Measurements from ENCODE around the gene ADRM1.
A peak's percentile ranks its signal among the peaks of the same experiment; 100 is the strongest.

ADRM1 gene

GRCh38 chr20:62317167-62317655 is 14.4 kb downstream of the ADRM1 start:
- ATAC-seq: no peak
- TF ChIP-seq ZFP3 (CRISPR knock-in tag; IDR thresholded peaks at IDR 0.05): no peak
- TF ChIP-seq TSHZ2 (CRISPR knock-in tag; IDR thresholded peaks at IDR 0.05): no peak

- peak; percentile 5; the same call in 1 of the 3 replicates for ATAC-seq
Observed at GRCh38 chr20:62318400-62319345, 15.9 kb downstream of the ADRM1 start.

GRCh38 chr20:62319346-62319909 is 16.6 kb downstream of the ADRM1 start:
- ATAC-seq: no peak
- TF ChIP-seq OSR1 (CRISPR knock-in tag; IDR thresholded peaks at IDR 0.05) (no peak), ZC3H10 (CRISPR knock-in tag; IDR thresholded peaks at IDR 0.05) (no peak), TSHZ2 (CRISPR knock-in tag; IDR thresholded peaks at IDR 0.05) (no peak), ESRRG (CRISPR knock-in tag; IDR thresholded peaks at IDR 0.05) (no peak), CSRNP3 (CRISPR knock-in tag; IDR thresholded peaks at IDR 0.05) (no peak), ARNTL (CRISPR knock-in tag; IDR thresholded peaks at IDR 0.05; ENCODE audit: borderline replicate concordance, low read depth) (no peak), ZNF70 (CRISPR knock-in tag; IDR thresholded peaks at IDR 0.05) (no peak), ZNF565 (CRISPR knock-in tag; conservative IDR thresholded peaks at IDR 0.05; ENCODE audit: low read depth) (no peak), ZFP3 (CRISPR knock-in tag; IDR thresholded peaks at IDR 0.05) (no peak), TCF4 (CRISPR knock-in tag; IDR thresholded peaks at IDR 0.05; ENCODE audit: borderline replicate concordance) (no peak), TOX (CRISPR knock-in tag; IDR thresholded peaks at IDR 0.05; ENCODE audit: borderline replicate concordance) (no peak), SNAI2 (CRISPR knock-in tag; IDR thresholded peaks at IDR 0.05) (no peak), PATZ1 (CRISPR knock-in tag; IDR thresholded peaks at IDR 0.05; ENCODE audit: borderline replicate concordance) (no peak), BACH2 (CRISPR knock-in tag; IDR thresholded peaks at IDR 0.05; ENCODE audit: borderline replicate concordance) (no peak), POU6F1 (CRISPR knock-in tag; IDR thresholded peaks at IDR 0.05; ENCODE audit: borderline replicate concordance, low read depth) (no peak), ISL1 (CRISPR knock-in tag; IDR thresholded peaks at IDR 0.05) (no peak), ZNF8 (CRISPR knock-in tag; IDR thresholded peaks at IDR 0.05) (no peak)

More at GRCh38 chr20:62318400-62319345, 15.9 kb downstream of the ADRM1 start:
- TF ChIP-seq CSRNP3 (CRISPR knock-in tag; IDR thresholded peaks at IDR 0.05): no peak
- TF ChIP-seq ISL1 (CRISPR knock-in tag; IDR thresholded peaks at IDR 0.05): no peak
- TF ChIP-seq SNAI2 (CRISPR knock-in tag; IDR thresholded peaks at IDR 0.05): no peak

Measured in SK-N-SH treated with all-trans-retinoic acid at 6 μM for 48 hours (cell line).